CD4-positive, alpha-beta T cell treated with Interleukin-17A for 1 hour (primary cell): ENCODE results near the gene DIAPH3.

Source experiments
- DNase-seq: peaks from one replicate; pipeline ENCODE4 v3.0.0-alpha.2; 2020

The DIAPH3 gene

GRCh38 chr13:59846845-59847620 is 316.7 kb downstream of the DIAPH3 start:
- no peak for DNase-seq

- DNase-seq = no peak
Measured at GRCh38 chr13:59843040-59843439, 320.7 kb downstream of the DIAPH3 start.

DNA sequence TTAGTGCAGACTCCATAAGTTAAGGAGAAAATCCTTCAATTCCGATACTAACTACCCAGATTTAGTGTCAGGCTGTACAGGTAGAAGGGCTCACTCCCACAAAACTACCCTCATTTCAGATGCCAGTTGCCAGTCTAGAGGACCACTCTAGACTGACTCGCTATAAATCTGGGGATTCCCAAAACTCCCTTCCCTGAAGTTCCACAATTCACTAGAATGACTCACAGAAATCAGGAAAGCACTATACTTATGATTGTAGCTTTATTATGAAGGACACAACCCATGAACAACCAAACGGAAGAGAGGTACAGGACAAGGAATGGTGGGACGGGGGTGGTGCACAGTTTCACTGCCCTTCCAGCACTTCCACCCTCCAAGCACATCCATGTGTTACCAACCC is 321.2 kb downstream of the DIAPH3 start:
- no peak for DNase-seq

DNA sequence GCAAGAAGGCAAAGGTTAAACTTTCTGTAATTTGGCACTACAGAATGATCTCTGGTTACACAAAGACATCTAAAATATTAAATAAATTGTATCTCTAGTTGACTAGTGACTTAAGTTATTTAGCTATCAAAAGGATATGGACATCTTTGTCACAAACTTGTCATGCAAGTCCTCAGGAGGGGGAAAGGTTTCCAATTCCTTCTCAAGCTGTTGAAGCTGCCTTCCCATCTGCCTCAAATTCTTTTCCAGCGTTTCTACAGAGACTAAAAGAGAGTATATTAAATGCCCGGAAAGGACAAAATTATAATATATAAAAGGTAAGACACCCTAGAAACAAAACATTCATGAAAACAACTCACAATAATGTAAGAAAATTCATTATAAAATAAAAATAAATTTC is 324.5 kb downstream of the DIAPH3 start:
- no peak for DNase-seq

DNA sequence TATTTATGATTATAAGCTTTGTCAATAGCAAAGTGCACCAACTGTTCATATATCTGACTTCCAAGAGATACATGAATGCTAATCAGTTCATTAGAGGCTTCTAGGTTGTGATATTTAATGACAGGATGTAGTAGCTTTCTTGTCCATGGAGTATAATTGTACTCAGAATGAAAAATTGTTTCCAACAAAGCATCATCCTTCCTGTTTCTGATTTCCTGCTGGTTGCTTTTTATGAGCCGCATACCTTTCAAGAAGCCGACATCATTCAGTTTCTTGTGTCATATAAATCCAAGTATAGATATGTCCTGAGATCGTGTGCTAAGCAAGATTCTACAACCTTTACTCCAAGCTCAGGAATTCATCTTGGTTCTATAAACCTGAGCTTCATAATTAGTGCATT is 326.6 kb downstream of the DIAPH3 start:
- DNase-seq = no peak

DNA sequence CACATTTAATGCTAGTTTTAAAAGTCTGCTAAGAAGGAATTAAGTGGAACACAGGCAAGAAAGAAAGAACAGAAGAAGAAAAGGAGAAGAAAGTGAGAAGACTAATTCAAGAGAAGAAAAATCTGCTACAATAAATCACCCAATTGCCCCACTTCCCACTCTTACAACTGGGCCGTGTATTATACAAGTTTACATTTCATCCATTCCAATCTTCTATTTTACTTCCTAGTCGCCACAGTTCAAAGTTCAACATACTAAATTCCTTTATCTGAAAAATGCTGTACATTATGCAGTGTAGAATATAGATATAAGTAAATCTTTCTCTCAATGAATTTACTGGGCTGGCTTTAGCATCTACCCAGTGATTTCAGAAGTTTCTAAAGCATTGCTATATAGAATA is 328.2 kb downstream of the DIAPH3 start:
- no peak for DNase-seq

DNA sequence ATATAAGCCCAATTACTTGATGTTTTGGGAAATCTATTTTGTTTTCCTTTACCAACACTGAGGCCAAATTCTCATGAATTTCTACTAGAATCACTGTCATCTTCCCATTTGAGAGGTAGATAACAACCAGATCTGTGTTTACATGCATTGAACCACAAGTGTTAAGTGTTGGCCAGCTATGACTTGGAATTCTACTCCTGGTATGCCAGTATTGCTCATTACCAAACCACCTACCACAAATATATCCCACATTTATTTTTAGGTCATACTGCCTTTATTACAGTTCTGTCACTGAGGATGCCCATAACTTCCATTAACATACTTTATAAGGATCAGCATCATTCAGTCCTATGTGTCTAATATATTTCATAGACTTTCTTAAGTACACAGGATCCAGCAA is 328.9 kb downstream of the DIAPH3 start:
- no peak for DNase-seq

GRCh38 chr13:59829690-59830089 is 334.0 kb downstream of the DIAPH3 start:
- no peak for DNase-seq

GRCh38 chr13:59823486-59823885 is 340.2 kb downstream of the DIAPH3 start:
- DNase-seq = no peak

- no peak for DNase-seq
Measured at GRCh38 chr13:59809564-59809963, 354.2 kb downstream of the DIAPH3 start.

- no peak for DNase-seq
Measured at GRCh38 chr13:59806801-59807200, 356.9 kb downstream of the DIAPH3 start.

DNA sequence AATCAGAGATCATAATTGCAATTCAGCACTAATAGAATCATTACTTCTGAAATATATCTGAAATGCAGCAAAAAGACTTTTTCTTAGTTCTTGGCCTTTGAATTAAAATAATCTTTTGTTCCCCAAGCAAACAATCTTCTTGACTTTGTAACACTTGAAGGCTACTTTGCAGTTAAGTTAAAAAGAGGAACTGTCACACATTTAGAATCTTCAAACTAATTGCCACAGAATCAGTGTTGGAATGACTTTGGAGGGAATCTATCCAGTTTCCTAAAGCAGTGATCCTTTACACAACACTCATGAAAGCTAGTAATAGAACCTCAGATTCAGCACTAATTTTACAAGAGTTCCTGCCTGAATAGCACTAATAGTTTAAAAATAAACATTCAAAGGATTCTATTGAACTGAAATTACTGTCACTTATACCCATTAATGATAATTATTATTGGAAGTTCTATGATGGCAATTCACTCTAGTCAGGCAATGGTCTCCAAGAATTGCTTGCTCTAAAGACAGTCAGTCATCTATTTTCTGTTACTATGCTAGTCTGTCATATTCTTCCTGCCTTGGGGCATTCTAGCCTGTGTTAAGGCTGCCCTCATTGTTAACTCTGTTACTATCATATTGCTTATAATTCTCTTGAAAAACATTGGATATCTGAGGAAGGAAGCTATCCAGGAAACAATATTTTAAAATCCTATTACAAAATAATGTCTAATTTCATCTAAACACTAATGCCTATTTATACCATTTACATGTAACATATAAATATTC is 362.4 kb downstream of the DIAPH3 start:
- no peak for DNase-seq

DNA sequence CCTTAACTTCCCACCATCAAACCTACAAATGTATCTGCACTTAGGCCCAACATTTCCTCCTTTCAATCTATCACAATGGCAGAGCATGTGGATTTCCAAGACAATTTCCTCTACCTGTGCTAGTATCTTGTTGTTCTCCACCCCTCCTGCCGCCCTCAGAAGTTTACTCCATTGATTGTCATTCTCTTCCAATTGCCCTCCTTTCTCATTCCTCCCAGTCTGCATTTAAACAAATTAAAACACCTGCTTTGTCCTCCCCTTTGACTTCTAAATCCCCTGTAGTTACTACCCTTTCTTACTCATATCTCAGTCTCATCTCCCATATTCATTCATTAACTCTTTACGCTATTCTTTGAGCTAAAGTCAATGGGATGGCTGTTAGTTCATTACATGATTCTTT is 370.6 kb downstream of the DIAPH3 start:
- no peak for DNase-seq

- DNase-seq = no peak
Measured at GRCh38 chr13:59790626-59791025, 373.1 kb downstream of the DIAPH3 start.

GRCh38 chr13:59789558-59789957 is 374.2 kb downstream of the DIAPH3 start:
- no peak for DNase-seq

DNA sequence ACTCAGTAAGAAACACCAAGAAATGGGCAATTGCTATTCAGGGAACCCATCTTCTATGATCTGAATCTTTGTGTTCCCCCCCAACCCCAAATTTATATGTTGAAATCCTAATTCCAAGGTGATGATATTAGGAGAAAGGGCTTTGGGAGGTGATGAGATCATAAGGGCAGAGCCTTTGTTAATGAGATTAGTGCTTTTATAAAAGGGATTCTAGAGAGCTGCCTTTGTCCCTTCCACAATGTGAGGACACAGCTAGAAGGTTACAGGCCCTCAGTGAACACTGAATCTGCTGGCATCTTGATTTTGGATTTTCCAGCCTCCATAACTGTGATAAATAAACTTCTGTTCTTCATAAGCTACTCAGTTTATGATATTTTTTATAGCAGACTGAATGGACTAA is 376.0 kb downstream of the DIAPH3 start:
- no peak for DNase-seq

- DNase-seq = no peak
Measured at GRCh38 chr13:59782696-59783095, 381.0 kb downstream of the DIAPH3 start.

DNA sequence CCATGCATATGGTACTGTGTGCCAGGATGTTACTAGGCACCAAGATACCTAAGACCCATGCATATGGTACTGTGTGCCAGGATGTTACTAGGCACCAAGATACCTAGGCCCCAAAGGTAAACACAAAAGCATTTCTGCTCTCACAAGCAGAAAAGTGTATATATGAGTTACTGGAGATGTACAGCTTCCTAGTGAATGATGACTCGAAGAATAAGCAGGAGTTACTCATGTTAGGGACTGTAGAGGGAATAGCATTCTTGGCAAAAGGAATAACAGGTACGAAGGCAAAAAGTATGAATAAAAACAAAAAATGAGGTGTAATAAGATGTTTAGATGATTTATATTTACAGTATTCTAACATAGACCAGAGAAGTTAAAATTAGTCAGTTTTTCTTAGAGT is 383.7 kb downstream of the DIAPH3 start:
- no peak for DNase-seq

- no peak for DNase-seq
Measured at GRCh38 chr13:59776924-59777690, 386.6 kb downstream of the DIAPH3 start.

DNA sequence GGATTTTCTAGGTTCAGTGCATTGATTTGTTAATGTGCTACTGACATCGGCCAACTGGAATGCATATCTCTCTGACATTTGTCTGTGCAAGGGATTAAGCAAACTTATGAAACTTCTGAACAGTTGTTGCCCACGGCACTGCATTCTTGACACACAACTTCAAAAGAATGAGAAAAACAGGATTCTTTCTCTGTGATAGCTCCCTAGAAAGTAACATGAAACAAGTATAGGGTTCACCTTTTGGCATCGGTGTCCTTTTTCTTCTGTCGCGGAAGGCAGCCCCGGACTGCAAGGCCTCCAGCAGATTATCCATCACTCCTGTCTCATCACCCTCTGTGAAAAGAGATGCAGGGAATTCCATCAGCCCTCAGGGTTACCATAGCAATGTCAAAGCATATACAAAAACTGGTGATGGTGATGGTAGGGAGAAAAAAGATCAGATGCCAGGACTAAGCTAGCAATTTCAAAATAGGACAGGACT is 389.2 kb downstream of the DIAPH3 start:
- DNase-seq = no peak

GRCh38 chr13:59771272-59771671 is 392.5 kb downstream of the DIAPH3 start:
- no peak for DNase-seq

DNA sequence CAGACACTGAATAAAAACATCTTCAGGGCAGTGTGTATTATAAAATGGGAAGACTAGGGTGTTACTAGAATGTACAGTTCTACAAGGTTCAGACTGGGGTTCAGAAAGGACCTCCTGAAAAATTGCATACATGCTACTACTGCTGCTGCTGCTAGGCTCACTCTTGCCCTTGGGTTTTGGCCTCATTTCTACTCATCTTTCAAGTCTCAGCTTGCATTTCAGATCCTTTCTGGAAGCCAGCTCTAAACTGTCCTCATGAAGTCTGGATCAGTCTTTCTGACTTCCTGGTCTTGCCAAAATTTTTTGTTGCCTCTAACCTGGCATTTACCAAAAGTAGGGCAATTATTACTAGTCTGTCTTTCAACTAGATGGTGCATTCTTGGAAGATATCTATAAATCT is 393.3 kb downstream of the DIAPH3 start:
- no peak for DNase-seq

DNA sequence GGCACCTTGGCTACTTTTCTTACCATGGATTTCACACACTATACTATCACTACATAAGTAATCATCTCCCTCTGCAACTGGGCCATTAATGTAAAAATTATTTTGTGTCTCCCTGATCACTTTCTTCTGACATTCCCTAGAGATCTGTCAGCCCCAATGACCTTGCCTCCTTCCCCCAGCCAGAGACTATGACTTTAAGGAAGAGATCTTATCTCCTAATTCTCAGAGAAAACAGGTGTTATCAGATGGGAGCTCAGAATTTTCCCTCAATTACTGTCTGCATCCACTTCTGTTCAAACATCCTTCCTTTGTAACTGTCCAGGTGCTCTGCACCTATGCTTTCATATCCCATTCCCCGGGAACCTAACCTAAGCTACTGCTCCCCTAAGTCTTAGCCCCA is 397.5 kb downstream of the DIAPH3 start:
- no peak for DNase-seq
